Mucosa of descending colon (tissue), 3 donors: ENCODE measurements around the gene ARSJ. TPM values are rescaled to one million over a fixed set of nuclear protein-coding genes. Genes with fewer than 3 reads are reported as not detected.

Source experiments
- ATAC-seq: fragments of 200-7000 bp; cut with Tn5 transposase; one replicate; pipeline ENCODE4 v1.9.1; 2020; ENCODE audit warnings: mild to moderate bottlenecking, moderate library complexity
- DNase-seq, 3 donors: peaks; one replicate each; pipeline ENCODE4 v3.0.0-alpha.2; 2020
- H3K36me3 ChIP-seq: fragments of 200-600 bp; one replicate; pipeline ENCODE4 v1.8.0; 2021; ENCODE audit warnings: low read depth, mild to moderate bottlenecking
- H3K4me1 ChIP-seq: fragments of 200-600 bp; one replicate; pipeline ENCODE4 v1.8.0; 2021; ENCODE audit warnings: low read depth, mild to moderate bottlenecking
- H3K4me3 ChIP-seq: fragments of 200-600 bp; one replicate; pipeline ENCODE4 v1.8.0; 2021; ENCODE audit warnings: mild to moderate bottlenecking
- H3K9me3 ChIP-seq: fragments of 200-600 bp; one replicate; pipeline ENCODE4 v1.8.0; 2021; ENCODE audit warnings: mild to moderate bottlenecking
- CTCF ChIP-seq: fragments of 200-600 bp; IDR thresholded peaks from one replicate; pipeline ENCODE4 v1.8.0; 2022; ENCODE audit warnings: antibody characterized with exemption, mild to moderate bottlenecking
- intact Hi-C, 2 donors: fragments of 100-400 bp; cut with DNase I in 1 of 2; cut with micrococcal nuclease in 1 of 2; formaldehyde crosslinking; loops; one replicate each; pipeline versions ENCODE4 v1.11.0 to v1.11.1; 2022; cut with DNase I, micrococcal nuclease
- total RNA-seq, 3 donors: library from RNA; stranded (reverse); fragmentation: NEBNext Ultra II Directional in 2 of 3; extraction: Animal tissue kit (Norgen Biotek cat#: 25700) in 2 of 3; gene quantifications; one replicate each; pipeline versions ENCODE4 v1.2.1 to v1.2.4, GENCODE V29; 2021 to 2023
- donor health status: DM: no; HTN: no; CAD: no; lungs with moderate emphysema.
- donor health status: DM: no; HTN: no; CAD: no.
- donor health status: DM: no; HTN: yes; CAD: no.

Gene ARSJ
- total RNA-seq, 3 donors from 2014 or later, result 6.1 to 10.4 (median 6.5) TPM

GRCh38 chr4:113960684-113961321 is 18.6 kb downstream of the ARSJ start:
- Histone ChIP-seq H3K4me3 (no peak overlapping the region), H3K36me3 (no peaks in the 10 kb centered on the region), H3K9me3 (no peaks in the 10 kb centered on the region), H3K4me1 (peaks cover 5% of the 10 kb centered on the region)
- no peak for DNase-seq
- no peak for TF ChIP-seq CTCF
- ATAC-seq, result peak; percentile 28
- intact Hi-C loops, result no loop called here

DNA sequence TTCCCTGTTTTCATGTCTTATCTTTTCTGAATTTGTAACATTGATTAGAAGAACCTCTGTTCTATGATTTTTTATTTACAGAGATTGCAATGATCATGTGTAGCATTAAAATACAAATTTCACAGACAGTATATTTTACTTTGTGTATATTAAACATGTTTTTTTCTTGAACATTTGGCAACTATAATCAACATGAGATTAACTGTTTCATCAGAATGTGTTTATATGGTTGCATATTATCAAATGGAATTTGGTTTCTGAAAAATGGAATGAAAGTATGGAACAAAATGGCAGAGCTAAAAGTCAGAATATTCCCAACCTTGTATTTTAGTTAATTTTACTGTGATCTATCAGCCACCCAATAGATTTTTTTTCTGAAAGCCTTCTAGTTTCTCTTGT is 19.9 kb downstream of the ARSJ start:
- ATAC-seq (no peak), DNase-seq (no peak)
- no peak for TF ChIP-seq CTCF
- Histone ChIP-seq H3K9me3 (no peaks in the 10 kb centered on the region), H3K4me3 (no peak overlapping the region), H3K4me1 (peaks cover 5% of the 10 kb centered on the region), H3K36me3 (no peaks in the 10 kb centered on the region)
- intact Hi-C loops, result loop anchor here in 1 of 2 donors (5.0 kb wide), 1 partner anchor 113 kb away; no protein-coding TSS in a partner anchor

DNA sequence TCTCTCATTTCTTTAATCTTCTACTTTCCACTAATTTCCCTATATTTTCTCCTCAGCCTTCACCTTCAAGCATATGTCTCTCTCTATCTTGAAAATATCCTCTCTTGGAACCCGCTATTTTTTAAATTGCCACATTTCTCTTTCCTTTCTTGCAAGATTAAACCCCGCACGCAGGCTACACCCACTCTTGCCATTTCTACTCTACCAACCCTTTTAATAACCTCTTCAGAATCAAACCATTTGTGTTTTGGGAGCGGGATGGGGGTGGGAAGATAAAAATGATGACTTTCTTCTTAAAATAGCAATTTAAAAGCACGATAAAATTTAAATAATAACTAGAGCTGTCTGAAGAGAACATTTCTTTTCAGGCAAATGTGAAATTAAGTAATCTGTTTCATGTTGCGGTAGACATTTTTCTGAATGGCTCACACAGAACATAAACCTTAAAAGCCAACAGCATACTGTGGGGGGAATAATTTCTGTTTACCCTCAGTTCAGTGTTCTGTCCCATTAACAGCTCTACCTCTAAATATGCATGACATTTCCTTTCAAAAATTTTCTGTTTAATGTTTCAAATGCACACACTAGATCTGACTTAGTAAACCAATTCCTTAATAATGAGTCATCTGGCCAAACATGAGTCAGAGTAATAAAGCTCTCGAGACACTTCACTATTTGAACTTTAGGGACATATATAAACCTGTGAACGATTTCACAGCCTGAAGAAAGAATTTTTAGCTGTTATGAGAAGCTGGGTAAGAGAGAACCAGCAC is 20.5 kb downstream of the ARSJ start:
- TF ChIP-seq CTCF, result no peak
- Histone ChIP-seq H3K36me3 (no peaks in the 10 kb centered on the region), H3K9me3 (no peaks in the 10 kb centered on the region), H3K4me1 (peaks cover 5% of the 10 kb centered on the region), H3K4me3 (no peak overlapping the region)
- ATAC-seq, result peak; percentile 91
- no peak for DNase-seq
- intact Hi-C loops, result loop anchor here in 1 of 2 donors (5.0 kb wide), 1 partner anchor 113 kb away; no protein-coding TSS in a partner anchor

DNA sequence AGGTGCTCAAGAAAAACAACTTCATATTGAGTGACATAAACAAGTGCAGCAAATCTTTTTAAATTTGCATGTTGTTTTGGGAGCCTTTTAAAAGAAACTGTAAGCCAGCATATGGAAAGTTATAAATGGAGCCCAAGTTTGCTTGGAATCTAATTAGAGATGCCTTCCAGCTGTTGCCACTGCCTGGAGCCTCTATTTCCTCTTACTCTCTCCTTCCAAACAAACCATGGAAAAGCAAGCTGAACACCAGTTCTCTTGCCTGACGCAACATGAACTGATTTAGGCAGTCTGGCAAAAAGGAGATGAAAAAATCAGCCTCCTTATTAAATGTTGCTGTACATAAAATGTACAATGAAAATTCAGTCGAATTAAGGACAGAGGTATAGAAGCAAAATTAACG is 21.5 kb downstream of the ARSJ start:
- intact Hi-C loops, result loop anchor here in 1 of 2 donors (5.0 kb wide), 1 partner anchor 114 kb away; no protein-coding TSS in a partner anchor

GRCh38 chr4:113955948-113956347 is 23.5 kb downstream of the ARSJ start:
- H3K4me3 ChIP-seq, result no peak overlapping the region
- intact Hi-C loops, result loop anchor here in 1 of 2 donors (5.0 kb wide), 1 partner anchor 116 kb away; no protein-coding TSS in a partner anchor
- no peaks in the 10 kb centered on the region for H3K9me3 ChIP-seq
- H3K36me3 ChIP-seq, result no peaks in the 10 kb centered on the region
- no peak for DNase-seq
- no peak for ATAC-seq
- TF ChIP-seq CTCF, result no peak
- peaks cover 12% of the 10 kb centered on the region for H3K4me1 ChIP-seq

More for the DNA sequence above, 21.5 kb downstream of the ARSJ start:
- no peaks in the 10 kb centered on the region for H3K36me3 ChIP-seq
- TF ChIP-seq CTCF, result no peak
- peaks cover 5% of the 10 kb centered on the region for H3K4me1 ChIP-seq
- no peak for ATAC-seq
- H3K9me3 ChIP-seq, result no peaks in the 10 kb centered on the region
- no peak overlapping the region for H3K4me3 ChIP-seq
- DNase-seq, result no peak
